Lower leg skin (tissue), 4 donors: ENCODE measurements around the gene FGF19. TPM values are rescaled to one million over a fixed set of nuclear protein-coding genes. Genes with fewer than 3 reads are reported as not detected.
"Not testable (repeated sequence)": the region's sequence is repeated elsewhere in the genome, so short reads cannot be mapped to it uniquely, and the experiment has no call there.

Source experiments
- DNase-seq, 2 donors: peaks; one replicate each; pipeline ENCODE4 v3.0.0-alpha.2; 2019; ENCODE audit warnings: low spot score in 2 of 2
- H3K4me3 ChIP-seq: fragments of 200-600 bp; sonication (generic); 2 replicates; pipeline ENCODE4 v1.5.1; 2017; ENCODE audit warnings: mild to moderate bottlenecking, low read depth; ENCODE audit not compliant: poor library complexity, severe bottlenecking
- POLR2A ChIP-seq, 2 donors: fragments of 450-650 bp; IDR thresholded peaks; one replicate each; pipeline ENCODE4 v1.6.1; 2016 to 2017; ENCODE audit warnings: antibody characterized with exemption in 2 of 2, mild to moderate bottlenecking in 1 of 2, moderate library complexity in 1 of 2
- WGBS, 2 donors: methylation state at CpG; one replicate each; pipeline ENCODE4 v1.1.5; 2018; 5-methylcytosine and 5-hydroxymethylcytosine counted together
- intact Hi-C: fragments of 100-400 bp; cut with DNase I; formaldehyde crosslinking; loops from one replicate; pipeline ENCODE4 v1.15.0; 2023; ENCODE audit warnings: low total_unique reads
- total RNA-seq, 4 donors: library from RNA; depleted of rRNA; stranded (reverse); fragments of >200 nt; gene quantifications; one replicate each; pipeline ENCODE4 v1.1.0, GENCODE V29; 2016
- TF ChIP-seq, protein P1 (sequence below), 3 donors: fragments of 450-650 bp; IDR thresholded peaks; one replicate each; pipeline ENCODE4 v1.5.1; 2016; ENCODE audit warnings: antibody characterized with exemption in 3 of 3, mild to moderate bottlenecking in 3 of 3, moderate library complexity in 2 of 3

Gene FGF19
- total RNA-seq, 4 donors from 2014 or later, result not detected

DNA sequence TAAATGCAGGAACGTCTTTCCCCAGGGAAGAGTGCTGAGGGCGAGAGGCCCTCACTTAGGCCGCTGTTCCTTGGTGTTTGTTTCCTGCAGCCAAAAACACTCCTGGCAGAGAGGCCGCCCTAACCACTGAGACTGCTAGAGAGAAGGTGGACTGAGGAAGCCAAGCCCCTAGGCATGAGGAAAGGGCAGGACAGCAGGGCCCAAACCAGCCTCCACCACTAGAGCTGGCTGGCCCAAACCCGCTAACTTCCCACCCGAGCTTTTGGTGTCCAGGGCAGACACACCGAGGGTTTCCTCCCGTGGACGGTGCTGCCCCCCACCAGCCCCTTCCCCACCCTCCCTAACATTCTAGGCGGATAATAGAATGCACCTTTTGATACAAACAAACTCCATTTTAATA lies 6.0 kb downstream of the FGF19 start:
- intact Hi-C loops, result no loop called here
- no peak for DNase-seq
- H3K4me3 ChIP-seq, result no peak overlapping the region
- 87 to 90% methylated on average over 10 of the region's 10 CpGs for WGBS, 2 donors
- TF ChIP-seq, protein P1, sequence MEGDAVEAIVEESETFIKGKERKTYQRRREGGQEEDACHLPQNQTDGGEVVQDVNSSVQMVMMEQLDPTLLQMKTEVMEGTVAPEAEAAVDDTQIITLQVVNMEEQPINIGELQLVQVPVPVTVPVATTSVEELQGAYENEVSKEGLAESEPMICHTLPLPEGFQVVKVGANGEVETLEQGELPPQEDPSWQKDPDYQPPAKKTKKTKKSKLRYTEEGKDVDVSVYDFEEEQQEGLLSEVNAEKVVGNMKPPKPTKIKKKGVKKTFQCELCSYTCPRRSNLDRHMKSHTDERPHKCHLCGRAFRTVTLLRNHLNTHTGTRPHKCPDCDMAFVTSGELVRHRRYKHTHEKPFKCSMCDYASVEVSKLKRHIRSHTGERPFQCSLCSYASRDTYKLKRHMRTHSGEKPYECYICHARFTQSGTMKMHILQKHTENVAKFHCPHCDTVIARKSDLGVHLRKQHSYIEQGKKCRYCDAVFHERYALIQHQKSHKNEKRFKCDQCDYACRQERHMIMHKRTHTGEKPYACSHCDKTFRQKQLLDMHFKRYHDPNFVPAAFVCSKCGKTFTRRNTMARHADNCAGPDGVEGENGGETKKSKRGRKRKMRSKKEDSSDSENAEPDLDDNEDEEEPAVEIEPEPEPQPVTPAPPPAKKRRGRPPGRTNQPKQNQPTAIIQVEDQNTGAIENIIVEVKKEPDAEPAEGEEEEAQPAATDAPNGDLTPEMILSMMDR (IDR thresholded peaks at IDR 0.05), result no peak
- TF ChIP-seq POLR2A (IDR thresholded peaks at IDR 0.05), result no peak

DNA sequence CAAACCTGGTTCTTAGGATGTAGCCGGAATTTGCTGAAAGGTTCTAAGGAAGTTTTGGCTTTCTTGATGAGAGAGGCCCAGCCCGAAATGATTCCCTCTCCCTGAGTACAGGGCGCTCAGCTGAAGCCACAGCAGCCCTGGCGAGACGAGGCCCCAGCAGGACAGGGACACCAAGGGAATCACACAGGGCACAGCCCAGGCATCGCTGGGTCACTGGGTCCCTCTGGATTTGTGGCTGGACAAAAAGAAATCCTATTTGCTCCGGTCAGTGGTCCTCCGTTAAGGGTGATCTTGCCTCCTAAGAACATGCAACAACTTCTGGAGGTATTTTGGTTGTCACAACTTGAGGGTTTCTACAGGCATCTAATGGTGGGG lies 6.4 kb downstream of the FGF19 start:
- DNase-seq, result no peak
- intact Hi-C loops, result no loop called here
- H3K4me3 ChIP-seq, result no peak overlapping the region
- TF ChIP-seq, protein P1 (IDR thresholded peaks at IDR 0.05), result no peak
- no peak for TF ChIP-seq POLR2A (IDR thresholded peaks at IDR 0.05)
- WGBS, 2 donors, result 87 to 96% methylated on average over 8 of the region's 8 CpGs

DNA sequence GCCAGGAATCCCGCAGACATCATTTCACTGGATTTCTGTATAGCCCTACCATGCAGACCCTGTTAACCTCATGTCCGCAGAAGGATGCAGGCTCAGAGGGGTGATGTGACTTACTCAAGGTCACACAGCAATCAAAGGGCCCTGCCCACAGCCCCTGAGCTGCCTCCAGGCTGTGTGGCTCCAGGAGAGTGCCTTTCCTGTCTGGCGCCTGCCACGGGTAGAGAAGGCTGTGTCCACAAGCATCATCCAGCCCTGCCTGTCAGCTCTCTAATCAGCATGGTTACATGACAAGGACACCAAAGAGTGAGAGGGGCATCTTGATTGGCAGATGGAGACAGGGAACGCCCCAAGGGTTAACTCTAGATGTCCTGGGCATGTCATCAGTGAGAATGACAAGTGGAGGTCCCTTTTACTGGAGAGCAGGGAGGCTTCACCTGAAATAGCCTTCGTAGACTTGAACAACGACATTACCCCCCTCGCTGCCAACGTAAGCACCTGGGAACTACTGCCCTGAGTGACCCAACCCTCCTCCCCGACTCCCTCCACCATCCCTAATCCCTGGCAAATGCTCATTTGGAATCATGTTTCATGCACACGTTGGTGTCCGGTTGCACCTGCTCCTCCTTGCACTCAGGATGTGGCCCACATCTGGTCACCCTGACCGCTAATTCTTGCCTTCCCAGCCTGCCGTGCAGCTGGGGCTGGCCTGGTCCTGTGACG lies 6.9 kb downstream of the FGF19 start:
- WGBS, 2 donors, result 68 to 74% methylated on average over 13 to 15 of the region's 15 CpGs

DNA sequence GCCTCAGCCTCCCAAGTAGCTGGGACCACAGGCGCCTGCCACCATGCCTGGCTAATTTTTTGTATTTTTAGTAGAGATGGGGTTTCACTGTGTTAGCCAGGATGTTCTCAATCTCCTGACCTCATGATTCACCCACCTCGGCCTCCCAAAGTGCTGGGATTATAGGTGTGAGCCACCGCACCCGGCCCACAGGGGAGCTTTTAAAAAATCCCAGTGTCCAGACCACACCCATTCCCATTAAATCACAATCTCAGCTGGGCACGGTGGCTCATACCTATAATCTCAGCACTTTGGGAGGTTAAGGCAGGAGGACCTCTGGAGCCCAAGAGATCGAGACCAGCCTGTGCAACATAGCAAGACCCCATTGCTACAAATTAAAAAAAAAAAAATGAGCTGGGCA lies 7.8 kb downstream of the FGF19 start:
- WGBS, 2 donors, result 61 to 69% methylated on average over 6 of the region's 6 CpGs
- intact Hi-C loops, H3K4me3 ChIP-seq, DNase-seq: not testable (repeated sequence)

More for the DNA sequence above, 6.9 kb downstream of the FGF19 start:
- intact Hi-C loops, result no loop called here
- no peak for DNase-seq
- no peak for TF ChIP-seq POLR2A (IDR thresholded peaks at IDR 0.05)
- H3K4me3 ChIP-seq, result no peak overlapping the region

DNA sequence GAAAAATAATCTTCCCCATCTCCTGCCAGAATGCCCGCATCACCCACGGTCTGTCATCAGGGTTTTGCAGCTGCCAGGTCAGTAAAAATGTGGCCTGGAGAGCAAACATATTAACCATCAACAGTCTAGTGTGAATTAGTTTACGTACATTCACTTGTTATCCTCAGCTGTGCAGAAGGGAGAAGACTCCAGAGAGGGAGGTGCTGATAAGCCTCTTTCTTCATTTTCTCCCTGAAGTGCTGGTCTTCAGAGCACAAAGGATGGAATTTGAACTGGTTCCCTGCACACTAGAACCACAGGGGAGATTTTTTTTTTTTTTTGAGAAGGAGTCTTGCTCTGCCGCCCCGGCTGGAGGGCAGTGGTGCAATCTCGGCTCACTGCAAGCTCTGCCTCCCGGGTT lies 8.2 kb downstream of the FGF19 start:
- DNase-seq, result no peak
- TF ChIP-seq, protein P1 (IDR thresholded peaks at IDR 0.05), result no peak
- no peak for TF ChIP-seq POLR2A (IDR thresholded peaks at IDR 0.05)
- no peak overlapping the region for H3K4me3 ChIP-seq
- 67 to 73% methylated on average over 7 of the region's 7 CpGs for WGBS, 2 donors
- intact Hi-C loops, result no loop called here

DNA sequence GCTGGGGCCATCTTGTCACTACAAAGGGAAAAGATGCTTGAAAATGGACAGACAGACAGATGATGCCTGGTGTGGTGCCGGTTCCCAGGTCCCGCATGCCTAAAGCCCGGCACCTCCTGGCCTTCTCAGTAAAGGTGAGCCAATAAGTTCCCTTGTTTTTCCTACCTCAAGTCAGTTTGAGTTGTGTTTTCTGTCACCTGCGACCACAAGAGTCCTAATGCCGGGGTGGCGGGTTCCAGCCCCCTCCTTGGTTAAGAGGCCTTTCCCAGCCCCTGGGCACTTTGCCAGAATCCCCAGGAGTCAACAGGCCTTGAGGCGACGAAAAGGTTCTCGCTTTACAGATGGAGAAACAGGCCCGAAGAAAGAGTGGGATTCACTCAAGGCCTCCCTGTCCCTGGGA lies 9.0 kb downstream of the FGF19 start:
- intact Hi-C loops, result no loop called here
- TF ChIP-seq, protein P1 (IDR thresholded peaks at IDR 0.05), result no peak
- no peak for TF ChIP-seq POLR2A (IDR thresholded peaks at IDR 0.05)
- WGBS, 2 donors, result 74 to 80% methylated on average over 10 of the region's 10 CpGs
- DNase-seq, result no peak
- H3K4me3 ChIP-seq, result no peak overlapping the region

DNA sequence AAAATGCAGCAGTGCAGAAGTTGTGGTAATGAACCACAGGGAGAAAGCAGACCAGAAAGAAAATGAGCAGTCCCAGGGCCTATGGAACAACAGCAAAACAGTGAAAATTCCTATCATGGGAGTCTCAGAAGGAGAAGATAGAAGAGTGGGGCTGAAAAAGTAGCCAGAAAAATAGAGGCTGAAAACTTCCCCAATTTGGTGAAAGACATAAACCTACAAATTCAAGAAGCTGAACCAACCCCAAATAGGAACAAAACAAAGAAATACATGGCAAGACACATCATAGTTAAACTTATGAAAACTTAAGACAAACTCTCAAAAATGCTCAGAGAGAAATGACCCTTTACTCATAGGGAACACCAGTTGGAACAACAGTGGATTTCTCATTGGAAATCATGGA lies 11.4 kb downstream of the FGF19 start:
- intact Hi-C loops, result no loop called here
- no peak overlapping the region for H3K4me3 ChIP-seq
- no peak for DNase-seq
- TF ChIP-seq, protein P1 (IDR thresholded peaks at IDR 0.05), result no peak
- TF ChIP-seq POLR2A (IDR thresholded peaks at IDR 0.05), result no peak
